Measurements from ENCODE around the gene COL1A1.

Gene COL1A1

GRCh38 chr17:50151937-50152547 lies 49.4 kb downstream of the COL1A1 start:
- DNase-seq, result peak; percentile 63

DNA sequence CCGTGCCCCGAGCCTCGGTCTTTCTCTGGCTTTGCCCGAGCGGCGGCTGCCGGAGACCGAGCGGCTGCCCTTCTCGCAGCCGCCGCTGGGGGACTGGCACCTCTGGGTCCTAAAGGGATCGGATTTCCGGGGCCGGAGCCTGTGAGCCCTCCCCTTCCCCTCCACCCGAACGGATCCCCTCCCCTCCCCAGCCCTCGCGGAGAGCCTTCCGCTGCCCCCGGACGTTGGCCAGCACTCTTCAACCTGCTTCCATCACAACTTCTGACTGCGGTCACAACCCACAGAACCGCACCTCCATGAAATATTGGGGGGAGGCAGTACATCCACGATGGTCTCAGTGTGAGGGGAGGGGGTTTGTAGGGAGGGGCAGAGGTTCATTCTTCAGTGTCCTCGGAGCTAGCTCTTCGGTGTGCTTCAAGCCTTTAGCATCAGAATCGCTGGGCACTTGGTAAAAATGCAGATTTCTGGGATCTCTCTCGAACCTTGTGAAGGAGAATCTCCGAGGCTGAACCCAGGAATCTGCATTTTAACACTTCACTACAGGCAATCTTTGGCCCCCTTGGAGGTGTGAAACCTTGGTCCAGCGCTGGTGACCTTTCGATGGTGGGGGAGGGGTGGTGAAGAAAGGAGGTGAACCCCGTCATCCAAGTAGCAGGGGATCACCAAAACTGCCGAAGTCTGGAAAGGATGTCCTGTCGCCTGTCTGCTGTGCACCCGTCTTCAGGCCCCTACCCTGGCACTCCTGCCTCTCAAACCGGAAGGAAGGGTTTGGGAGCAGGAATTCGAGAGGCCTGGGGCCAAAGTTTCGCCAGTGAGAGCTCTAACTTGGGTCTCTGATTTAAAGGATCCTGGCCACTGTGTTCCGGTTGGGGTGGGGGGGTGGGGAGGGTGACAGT lies 50.1 kb downstream of the COL1A1 start:
- DNase-seq, result peak; percentile 84

DNA sequence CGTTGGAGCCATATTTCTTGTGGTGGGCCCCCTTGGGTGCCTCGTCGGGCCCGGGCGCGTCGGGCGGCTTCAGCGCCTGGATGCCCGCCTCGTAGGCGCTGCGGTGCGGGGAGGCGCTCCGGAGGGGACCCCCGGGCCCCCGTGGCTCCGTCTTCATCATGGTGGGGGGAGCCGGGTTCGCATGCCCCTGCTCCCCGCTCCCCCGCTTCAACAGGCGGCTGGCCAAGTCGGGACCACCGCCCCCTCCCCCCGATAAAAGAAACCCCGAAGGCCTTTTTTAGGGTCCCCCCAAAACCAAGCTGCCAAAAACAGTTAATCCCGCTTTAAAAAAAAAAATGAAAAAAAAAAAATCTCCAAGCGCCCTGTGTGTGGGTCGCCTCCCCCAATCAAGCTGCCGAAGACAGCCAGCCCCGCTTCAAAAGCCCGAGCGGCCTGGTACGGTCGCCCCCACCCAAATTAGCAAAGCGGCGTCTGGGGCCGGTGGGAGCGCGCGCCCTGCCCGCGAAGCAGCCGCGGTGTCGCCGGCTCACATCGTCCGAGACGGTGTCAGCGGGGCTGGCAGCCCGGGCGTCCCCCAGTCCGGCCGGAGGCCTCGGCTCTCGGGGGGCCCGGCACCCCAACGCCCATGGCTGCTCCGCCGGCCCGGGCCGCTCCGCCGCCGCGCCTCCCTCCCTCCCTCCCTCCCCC lies 50.9 kb downstream of the COL1A1 start, which contains the start of gene PPP1R9B:
Gene PPP1R9B (minus strand): TSS at position 324 of the 687 bp plus-strand sequence. CDS start 164 bp downstream, at position 160.
- DNase-seq, result no peak

GRCh38 chr17:50149417-50150353 lies 51.7 kb downstream of the COL1A1 start:
- DNase-seq, result peak; percentile 39

DNA sequence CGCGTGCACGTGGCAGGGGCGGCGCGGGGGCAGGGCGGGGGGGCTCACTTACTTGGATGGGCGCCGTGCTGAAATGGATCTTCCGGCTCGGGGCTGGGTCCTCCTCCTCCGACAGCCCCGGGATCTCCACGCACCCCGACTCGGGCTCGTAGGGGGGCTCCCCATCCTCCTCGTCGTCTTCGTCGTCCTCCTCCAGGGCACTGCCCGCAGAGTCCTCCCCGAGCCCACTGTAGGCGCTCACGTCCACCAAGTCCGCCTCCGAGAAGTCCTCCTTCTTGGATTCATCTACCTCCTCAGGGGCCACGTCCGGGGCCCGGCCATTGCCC lies 52.4 kb downstream of the COL1A1 start:
- DNase-seq, result no peak

DNA sequence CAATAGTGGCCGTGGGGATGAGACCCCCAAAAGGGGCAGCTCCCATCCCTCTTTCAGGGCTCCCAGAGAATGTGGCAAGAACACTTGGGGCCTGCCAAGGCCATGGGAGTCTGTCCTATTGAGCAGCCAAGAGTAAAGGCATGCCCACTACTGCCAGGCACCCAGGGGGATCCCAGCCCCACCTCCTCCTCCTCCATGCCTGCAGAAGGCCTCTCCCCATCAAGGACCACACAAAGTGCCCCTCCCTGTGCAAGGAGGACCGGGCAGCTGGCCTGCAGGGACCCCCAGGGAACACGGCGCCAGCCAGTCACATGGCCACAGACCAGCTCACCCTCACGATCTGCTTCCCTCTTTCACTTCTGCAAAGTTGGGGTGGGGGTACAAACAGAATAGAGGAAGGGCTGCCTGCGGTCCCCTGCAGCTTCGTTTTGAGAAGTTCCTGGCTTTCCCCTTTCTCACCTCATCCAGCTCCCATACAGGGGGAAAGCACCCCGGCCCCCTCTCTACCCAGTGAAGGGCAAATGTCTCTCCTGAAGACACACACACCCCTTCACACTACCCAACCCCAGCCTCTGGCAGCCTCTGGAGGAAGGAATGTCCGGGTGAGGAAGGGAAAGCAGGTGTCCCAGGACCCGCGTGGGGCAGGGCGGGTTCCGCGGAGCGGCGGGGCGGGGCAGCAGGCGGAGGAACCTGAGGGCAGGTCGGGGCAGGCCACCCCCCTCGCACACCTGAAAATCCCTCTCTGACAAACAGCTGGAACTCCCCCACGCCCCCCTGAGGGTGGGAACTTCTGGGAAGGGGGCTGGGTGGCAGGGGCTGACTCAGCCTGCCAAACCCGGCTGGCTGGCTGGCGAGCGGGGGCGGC lies 53.0 kb downstream of the COL1A1 start:
- peak; percentile 82 for DNase-seq

DNA sequence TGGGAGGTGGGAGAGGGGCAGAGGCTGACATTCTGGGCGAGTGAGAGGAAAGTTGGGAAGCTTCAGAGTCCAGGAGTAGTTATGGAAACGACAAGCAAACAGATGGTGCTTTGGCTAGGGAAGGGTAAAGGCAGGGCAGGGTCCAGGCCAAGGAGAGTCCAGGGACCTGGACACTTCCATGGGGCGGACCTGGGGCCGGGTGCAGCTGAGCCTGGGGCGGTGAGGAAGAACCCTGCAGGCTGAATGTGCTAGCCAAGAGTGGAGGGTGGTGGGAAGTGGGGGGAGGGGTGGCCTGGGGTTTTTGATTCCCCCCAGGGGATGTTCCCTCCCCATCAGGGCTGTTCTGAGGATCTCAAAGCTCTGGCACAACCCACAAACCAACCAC lies 53.6 kb downstream of the COL1A1 start:
- no peak for DNase-seq

- DNase-seq, result no peak
Observed at GRCh38 chr17:50146927-50147665, 54.3 kb downstream of the COL1A1 start.

DNA sequence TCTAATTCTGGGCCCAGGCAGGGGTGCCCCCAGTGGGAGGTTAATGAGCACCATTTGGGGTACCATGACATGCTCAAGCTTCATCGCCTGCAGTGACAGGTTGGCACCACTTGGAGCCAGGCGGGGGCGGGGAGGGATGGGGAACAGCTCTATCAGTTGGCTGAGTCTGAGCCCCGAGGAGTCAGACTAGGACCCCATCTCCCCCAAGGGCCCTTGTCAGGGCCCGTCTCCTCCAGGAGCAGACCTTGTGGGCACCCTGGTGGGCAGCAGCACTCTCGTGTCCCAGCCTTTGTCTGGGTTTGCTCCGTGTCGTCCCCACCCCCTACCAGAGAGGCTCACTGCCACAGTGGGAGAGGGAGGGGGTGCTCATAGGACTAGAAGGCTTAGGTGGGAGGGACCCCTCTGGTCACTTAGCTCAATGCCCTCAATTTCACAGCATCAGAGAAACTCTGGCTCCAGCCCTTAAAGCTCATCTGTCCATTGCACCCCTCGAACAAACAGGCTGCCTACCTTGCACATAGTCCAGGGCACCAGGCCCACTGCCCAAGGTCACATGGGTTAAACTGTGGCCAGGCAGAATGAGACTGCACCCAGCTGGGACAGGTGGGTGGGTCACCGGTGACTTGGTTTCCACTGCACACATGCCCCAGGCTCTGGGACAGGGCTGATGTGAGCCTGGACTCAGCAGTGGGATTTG lies 55.1 kb downstream of the COL1A1 start:
- no peak for DNase-seq

DNA sequence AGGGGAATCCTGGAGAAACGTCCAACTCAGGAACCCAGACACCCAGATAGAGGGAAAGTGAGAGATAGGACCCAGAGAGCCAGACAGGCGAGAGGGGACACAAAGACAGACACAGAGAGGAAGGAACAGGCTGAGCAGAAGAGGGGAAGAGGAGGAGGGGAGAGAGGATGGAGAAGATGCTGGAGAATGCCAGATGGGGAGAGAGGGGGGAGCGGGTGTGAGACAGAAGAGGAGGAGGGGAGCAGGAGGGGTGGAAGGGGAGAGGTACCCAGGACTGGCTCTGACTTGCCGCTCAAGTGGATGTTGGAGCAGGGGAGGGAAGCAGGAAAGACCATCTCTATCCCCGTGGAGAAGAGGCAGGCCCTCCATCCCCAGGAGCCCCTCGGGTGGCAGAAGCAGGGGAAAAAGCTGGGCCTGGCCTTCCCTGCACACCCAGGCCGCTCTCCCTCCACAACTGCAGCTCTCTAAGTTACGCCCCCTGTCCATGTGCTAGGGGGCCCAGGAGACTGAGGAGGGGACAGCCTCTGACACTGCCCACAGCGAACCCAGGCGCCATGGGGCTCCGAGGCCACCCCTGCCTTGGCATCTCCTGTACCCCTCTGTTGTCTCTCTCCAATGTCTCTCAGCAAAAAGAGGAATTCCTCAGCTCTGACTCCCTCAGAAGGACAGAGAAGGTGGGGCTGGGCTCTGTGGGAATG lies 55.8 kb downstream of the COL1A1 start:
- no peak for DNase-seq

DNA sequence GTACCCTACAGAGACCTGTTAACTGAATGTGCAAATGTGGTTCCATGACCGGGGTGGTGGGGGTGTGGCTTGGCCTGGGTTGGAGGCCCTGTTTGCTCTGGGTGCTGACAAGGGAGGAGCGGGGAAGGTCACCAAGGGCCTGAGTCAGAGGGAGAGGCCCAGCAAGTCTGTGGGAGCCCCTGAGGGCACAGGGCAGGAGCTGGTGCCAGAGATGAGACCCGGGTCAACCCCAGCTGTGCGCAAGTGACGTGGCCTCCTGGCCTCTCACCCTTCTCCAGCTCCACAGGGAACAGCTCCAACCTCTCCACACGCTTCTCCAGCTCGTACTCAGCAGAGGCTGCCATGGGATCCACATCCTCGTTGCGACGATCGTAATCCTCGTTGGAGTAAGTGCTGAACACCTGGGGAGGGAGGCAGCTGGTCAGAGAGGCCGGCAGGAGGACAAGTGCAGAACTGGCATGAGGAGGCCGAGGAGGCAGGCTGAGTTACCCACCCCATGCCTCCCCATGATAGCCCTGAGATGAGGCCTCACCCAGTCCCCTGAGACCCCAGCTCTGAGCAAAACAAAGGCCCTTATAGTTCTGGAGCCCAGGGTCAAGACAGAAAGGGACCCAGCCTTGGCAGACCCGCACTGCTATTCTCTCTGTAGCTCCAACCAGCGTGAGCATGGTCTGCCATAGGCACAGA lies 56.4 kb downstream of the COL1A1 start:
- DNase-seq, result no peak

- DNase-seq, result no peak
Observed at GRCh38 chr17:50144355-50144754, 57.1 kb downstream of the COL1A1 start.

DNA sequence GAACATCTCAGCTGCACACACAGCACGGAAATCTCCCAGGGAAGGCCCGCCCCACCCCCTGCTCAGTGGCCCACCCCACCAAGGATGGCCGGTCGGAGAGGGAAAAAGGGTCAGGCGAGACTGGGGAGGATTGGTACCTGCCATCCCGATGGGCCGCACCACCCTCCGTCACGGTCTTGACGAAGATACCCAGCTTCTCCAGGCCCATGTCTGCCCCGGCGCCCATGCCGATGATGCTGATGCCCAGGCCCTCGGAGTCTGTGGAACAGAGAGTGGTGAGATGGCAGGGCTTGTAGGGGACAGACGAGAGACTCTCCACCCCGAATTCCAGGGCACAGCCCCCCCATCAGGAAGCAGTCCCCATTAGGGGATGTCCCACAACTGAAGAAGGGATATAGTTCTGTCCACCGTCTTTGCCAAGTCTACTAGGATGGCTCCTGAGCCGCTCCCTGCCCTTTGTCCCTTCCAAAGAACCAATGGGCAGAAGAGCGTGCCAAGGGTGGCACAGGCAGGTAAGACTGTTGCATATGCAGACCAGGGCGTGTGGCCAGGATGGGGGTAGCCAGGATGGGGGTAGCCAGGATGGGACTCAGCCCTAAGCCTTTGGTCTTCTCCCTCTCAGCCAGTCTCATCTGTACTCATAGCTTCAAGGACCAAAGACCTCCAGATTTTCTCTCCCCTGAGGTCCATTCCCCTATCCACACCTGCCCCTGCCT lies 57.8 kb downstream of the COL1A1 start:
- no peak for DNase-seq

- DNase-seq, result no peak
Observed at GRCh38 chr17:50141745-50142110, 59.7 kb downstream of the COL1A1 start.

DNA sequence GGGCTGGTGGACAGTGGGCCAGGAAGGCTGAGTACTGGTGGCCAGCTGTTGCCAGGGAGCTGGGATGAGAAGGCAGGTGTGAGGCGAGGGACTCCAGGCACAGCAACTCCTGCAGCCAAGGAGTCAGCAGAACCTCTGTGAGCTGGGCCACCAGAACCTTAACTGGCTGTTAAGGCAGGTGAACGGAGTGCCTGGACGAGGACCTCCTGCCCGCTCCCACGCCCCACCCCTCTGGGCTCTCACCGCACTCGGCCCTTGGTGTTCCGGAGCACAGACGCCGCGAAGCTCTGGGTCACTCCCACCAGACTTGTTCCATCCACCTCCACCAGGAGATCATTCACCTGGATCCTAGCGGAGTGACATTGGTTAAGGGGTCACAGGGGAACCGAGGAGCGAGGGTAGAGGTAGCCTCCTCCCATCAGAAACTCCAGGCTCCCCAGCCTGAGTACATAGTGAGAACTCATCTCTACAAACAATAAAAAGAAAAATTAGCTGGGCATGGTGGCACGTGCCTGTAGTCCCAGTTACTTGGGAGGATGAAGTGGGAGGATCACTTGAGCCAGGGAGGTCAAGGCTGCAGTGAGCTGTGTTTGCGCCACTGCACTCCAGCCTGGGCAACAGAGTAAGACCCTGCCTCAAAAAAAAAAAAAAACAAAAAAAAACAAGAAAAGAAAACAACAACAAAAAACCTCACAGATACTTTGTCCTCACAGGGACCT lies 60.2 kb downstream of the COL1A1 start:
- DNase-seq, result no peak

DNA sequence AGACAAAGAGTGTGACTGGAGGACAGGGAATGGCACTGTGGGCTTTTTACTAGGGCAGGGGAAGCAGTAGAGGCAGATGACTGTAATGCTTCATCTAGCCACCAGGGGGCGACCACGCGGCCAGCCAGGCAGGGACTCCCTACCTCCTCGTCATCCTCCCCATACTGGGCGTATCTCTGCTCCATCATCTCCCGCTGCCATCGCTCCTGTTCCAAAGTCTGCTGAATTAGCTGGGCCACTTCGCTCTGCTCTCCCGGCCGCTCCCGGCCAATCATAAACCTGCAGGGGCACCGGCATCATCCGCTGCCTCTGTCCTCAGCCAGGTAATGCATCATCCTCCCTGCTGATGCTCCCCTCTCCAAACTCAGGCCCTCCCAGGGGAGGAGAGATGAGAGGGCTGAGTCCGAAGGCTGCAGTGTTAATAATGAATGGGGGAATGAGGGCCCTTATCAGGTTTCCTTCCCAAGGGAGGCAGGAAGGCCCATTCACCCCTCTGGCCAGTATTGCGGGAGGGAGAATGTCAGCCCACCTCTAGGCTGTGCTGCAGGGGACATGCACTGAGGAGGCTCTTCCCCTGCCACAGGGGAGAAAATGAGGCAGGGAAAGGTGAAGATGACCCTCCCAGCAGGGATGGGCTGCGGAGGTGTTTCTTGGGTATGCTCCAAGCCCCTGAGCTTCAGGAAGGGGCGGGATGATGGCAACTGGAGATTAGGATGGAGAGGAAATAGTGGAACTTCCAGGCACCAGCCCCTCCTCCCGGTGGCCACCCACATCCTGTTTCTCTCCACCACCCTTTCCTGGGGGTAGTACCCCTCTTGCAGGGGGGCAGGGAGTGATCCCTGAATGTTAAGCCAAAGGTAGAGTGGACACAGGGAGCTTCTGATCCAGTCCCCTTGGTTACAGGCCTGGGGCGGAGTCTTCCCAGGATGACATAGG lies 61.2 kb downstream of the COL1A1 start:
- DNase-seq, result peak; percentile 75
